ENCODE measurements around the gene LMCD1. TPM values are rescaled to one million over a fixed set of nuclear protein-coding genes. Genes with fewer than 3 reads are reported as not detected.

The LMCD1 gene
- total RNA-seq, 1 donor: 0.21 TPM

GRCh38 chr3:8473990-8474389 is 27.6 kb upstream of the LMCD1 start:
- no peaks in the 10 kb centered on the region for H3K4me1 ChIP-seq (ENCODE audit: insufficient read depth, low read length)
- H3K27me3 ChIP-seq (ENCODE audit: insufficient read depth, low read length): no peaks in the 10 kb centered on the region
- no peaks in the 10 kb centered on the region for H3K9me3 ChIP-seq (ENCODE audit: low read depth, low read length)
- no peak overlapping the region for H3K4me3 ChIP-seq (ENCODE audit: low read length)

- H3K27me3 ChIP-seq (ENCODE audit: insufficient read depth, low read length): no peaks in the 10 kb centered on the region
- no peak overlapping the region for H3K4me3 ChIP-seq (ENCODE audit: low read length)
- H3K4me1 ChIP-seq (ENCODE audit: insufficient read depth, low read length): no peaks in the 10 kb centered on the region
- no peaks in the 10 kb centered on the region for H3K9me3 ChIP-seq (ENCODE audit: low read depth, low read length)
Measured at GRCh38 chr3:8474991-8475390, 26.6 kb upstream of the LMCD1 start.

GRCh38 chr3:8480699-8481098 is 20.9 kb upstream of the LMCD1 start:
- Histone ChIP-seq H3K4me3 (ENCODE audit: low read length) (no peak overlapping the region), H3K4me1 (ENCODE audit: insufficient read depth, low read length) (no peaks in the 10 kb centered on the region), H3K27me3 (ENCODE audit: insufficient read depth, low read length) (no peaks in the 10 kb centered on the region), H3K9me3 (ENCODE audit: low read depth, low read length) (no peaks in the 10 kb centered on the region)

- no peaks in the 10 kb centered on the region for H3K9me3 ChIP-seq (ENCODE audit: low read depth, low read length)
- no peaks in the 10 kb centered on the region for H3K27me3 ChIP-seq (ENCODE audit: insufficient read depth, low read length)
- no peaks in the 10 kb centered on the region for H3K4me1 ChIP-seq (ENCODE audit: insufficient read depth, low read length)
- no peak overlapping the region for H3K4me3 ChIP-seq (ENCODE audit: low read length)
Measured at GRCh38 chr3:8481380-8481779, 20.2 kb upstream of the LMCD1 start.

- H3K4me3 ChIP-seq (ENCODE audit: low read length): no peak overlapping the region
- H3K27me3 ChIP-seq (ENCODE audit: insufficient read depth, low read length): no peaks in the 10 kb centered on the region
- no peaks in the 10 kb centered on the region for H3K9me3 ChIP-seq (ENCODE audit: low read depth, low read length)
Measured at GRCh38 chr3:8482263-8482662, 19.4 kb upstream of the LMCD1 start.

GRCh38 chr3:8482960-8483665 is 18.5 kb upstream of the LMCD1 start:
- Histone ChIP-seq H3K9me3 (ENCODE audit: low read depth, low read length) (no peaks in the 10 kb centered on the region), H3K4me1 (ENCODE audit: insufficient read depth, low read length) (no peaks in the 10 kb centered on the region), H3K4me3 (ENCODE audit: low read length) (no peak overlapping the region), H3K27me3 (ENCODE audit: insufficient read depth, low read length) (no peaks in the 10 kb centered on the region)

More at GRCh38 chr3:8482263-8482662, 19.4 kb upstream of the LMCD1 start:
- no peaks in the 10 kb centered on the region for H3K4me1 ChIP-seq (ENCODE audit: insufficient read depth, low read length)

GRCh38 chr3:8484409-8485140 is 17.0 kb upstream of the LMCD1 start:
- Histone ChIP-seq H3K4me1 (ENCODE audit: insufficient read depth, low read length) (no peaks in the 10 kb centered on the region), H3K4me3 (ENCODE audit: low read length) (no peak overlapping the region), H3K27me3 (ENCODE audit: insufficient read depth, low read length) (no peaks in the 10 kb centered on the region), H3K9me3 (ENCODE audit: low read depth, low read length) (no peaks in the 10 kb centered on the region)

GRCh38 chr3:8485141-8485870 is 16.3 kb upstream of the LMCD1 start:
- Histone ChIP-seq H3K4me3 (ENCODE audit: low read length) (no peak overlapping the region), H3K27me3 (ENCODE audit: insufficient read depth, low read length) (no peaks in the 10 kb centered on the region), H3K4me1 (ENCODE audit: insufficient read depth, low read length) (no peaks in the 10 kb centered on the region), H3K9me3 (ENCODE audit: low read depth, low read length) (no peaks in the 10 kb centered on the region)

- H3K27me3 ChIP-seq (ENCODE audit: insufficient read depth, low read length): no peaks in the 10 kb centered on the region
- no peaks in the 10 kb centered on the region for H3K9me3 ChIP-seq (ENCODE audit: low read depth, low read length)
- no peak overlapping the region for H3K4me3 ChIP-seq (ENCODE audit: low read length)
- no peaks in the 10 kb centered on the region for H3K4me1 ChIP-seq (ENCODE audit: insufficient read depth, low read length)
Measured at GRCh38 chr3:8485943-8486342, 15.7 kb upstream of the LMCD1 start.

- H3K4me3 ChIP-seq (ENCODE audit: low read length): no peak overlapping the region
- H3K27me3 ChIP-seq (ENCODE audit: insufficient read depth, low read length): no peaks in the 10 kb centered on the region
- no peaks in the 10 kb centered on the region for H3K9me3 ChIP-seq (ENCODE audit: low read depth, low read length)
- H3K4me1 ChIP-seq (ENCODE audit: insufficient read depth, low read length): peaks cover 2% of the 10 kb centered on the region
Measured at GRCh38 chr3:8486434-8486833, 15.2 kb upstream of the LMCD1 start.

- H3K27me3 ChIP-seq (ENCODE audit: insufficient read depth, low read length): no peaks in the 10 kb centered on the region
- no peak overlapping the region for H3K4me3 ChIP-seq (ENCODE audit: low read length)
- H3K4me1 ChIP-seq (ENCODE audit: insufficient read depth, low read length): peaks cover 7% of the 10 kb centered on the region
- no peaks in the 10 kb centered on the region for H3K9me3 ChIP-seq (ENCODE audit: low read depth, low read length)
Measured at GRCh38 chr3:8486936-8487335, 14.7 kb upstream of the LMCD1 start.

GRCh38 chr3:8488411-8488810 is 13.2 kb upstream of the LMCD1 start:
- no peak overlapping the region for H3K4me3 ChIP-seq (ENCODE audit: low read length)
- no peaks in the 10 kb centered on the region for H3K9me3 ChIP-seq (ENCODE audit: low read depth, low read length)
- H3K27me3 ChIP-seq (ENCODE audit: insufficient read depth, low read length): no peaks in the 10 kb centered on the region
- peaks cover 12% of the 10 kb centered on the region for H3K4me1 ChIP-seq (ENCODE audit: insufficient read depth, low read length)

- Histone ChIP-seq H3K4me3 (ENCODE audit: low read length) (no peak overlapping the region), H3K27me3 (ENCODE audit: insufficient read depth, low read length) (no peaks in the 10 kb centered on the region), H3K9me3 (ENCODE audit: low read depth, low read length) (no peaks in the 10 kb centered on the region), H3K4me1 (ENCODE audit: insufficient read depth, low read length) (peaks cover 12% of the 10 kb centered on the region)
Measured at GRCh38 chr3:8488877-8489276, 12.7 kb upstream of the LMCD1 start.

GRCh38 chr3:8489278-8489792 is 12.3 kb upstream of the LMCD1 start:
- H3K4me3 ChIP-seq (ENCODE audit: low read length): no peak overlapping the region

GRCh38 chr3:8490079-8490552 is 11.5 kb upstream of the LMCD1 start:
- H3K4me3 ChIP-seq (ENCODE audit: low read length): no peak overlapping the region
- no peaks in the 10 kb centered on the region for H3K27me3 ChIP-seq (ENCODE audit: insufficient read depth, low read length)
- H3K9me3 ChIP-seq (ENCODE audit: low read depth, low read length): no peaks in the 10 kb centered on the region
- H3K4me1 ChIP-seq (ENCODE audit: insufficient read depth, low read length): peaks cover 12% of the 10 kb centered on the region

More at GRCh38 chr3:8489278-8489792, 12.3 kb upstream of the LMCD1 start:
- Histone ChIP-seq H3K27me3 (ENCODE audit: insufficient read depth, low read length) (no peaks in the 10 kb centered on the region), H3K9me3 (ENCODE audit: low read depth, low read length) (no peaks in the 10 kb centered on the region), H3K4me1 (ENCODE audit: insufficient read depth, low read length) (peaks cover 12% of the 10 kb centered on the region)
